Stimulated activated naive CD4-positive, alpha-beta T cell treated with Interleukin-2 at 50 U/mL for 16 hours (primary cell): ENCODE measurements around the gene DENND2C.

Experiments
- DNase-seq: peaks from one replicate; lab custom pipeline; 2025; lab: John Stamatoyannopoulos, UW

Gene DENND2C

GRCh38 chr1:114685851-114686250, 16.0 kb upstream of the DENND2C start:
- no peak for DNase-seq

- no peak for DNase-seq
These were observed 7.8 kb upstream of the DENND2C start for GRCh38 chr1:114677691-114678090.

GRCh38 chr1:114676115-114676514, 6.3 kb upstream of the DENND2C start:
- no peak for DNase-seq

GRCh38 chr1:114671939-114672275, 2.1 kb upstream of the DENND2C start:
- DNase-seq: no peak

DNA sequence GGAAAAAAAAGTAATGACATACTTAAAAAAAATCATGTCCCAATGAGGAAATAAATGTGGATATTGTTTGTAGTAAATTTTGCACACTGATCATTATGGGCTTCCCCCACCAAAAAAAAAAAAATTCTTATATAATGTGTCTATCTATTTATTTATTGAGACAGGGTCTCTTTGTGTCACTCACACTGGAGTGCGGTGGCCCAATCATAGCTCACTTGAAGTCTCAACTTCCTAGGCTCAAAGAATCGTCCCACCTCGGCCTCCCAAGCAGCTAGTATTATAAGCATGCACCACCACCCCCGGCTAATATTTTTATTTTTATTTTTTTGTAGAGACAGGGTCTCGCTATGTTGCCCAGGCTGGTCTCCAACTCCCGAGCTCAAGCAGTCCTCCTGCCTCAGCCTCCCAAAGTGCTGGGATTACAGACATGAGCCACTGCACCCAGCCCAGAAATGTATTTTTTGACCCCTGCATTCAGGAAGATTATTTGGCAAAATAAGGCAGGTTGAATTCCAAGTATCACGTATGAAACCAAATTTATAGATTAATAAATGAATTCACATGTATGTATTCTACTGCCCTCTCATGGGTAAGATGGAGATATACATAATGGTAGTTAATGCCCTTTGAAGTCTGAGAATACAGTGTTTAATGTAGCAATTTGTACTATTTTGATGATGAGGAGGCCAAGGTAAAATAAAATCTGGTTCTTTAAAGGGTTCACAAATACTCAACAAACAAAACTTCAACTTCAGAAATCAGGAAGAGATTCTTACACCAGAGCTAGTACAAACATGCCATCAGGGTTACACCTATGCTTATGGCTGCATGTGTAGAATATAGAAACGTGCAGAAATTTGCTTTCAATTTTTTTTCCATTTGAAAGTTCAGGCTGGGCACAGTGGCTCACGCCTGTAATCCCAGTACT, 1.4 kb upstream of the DENND2C start:
- DNase-seq: no peak

DNA sequence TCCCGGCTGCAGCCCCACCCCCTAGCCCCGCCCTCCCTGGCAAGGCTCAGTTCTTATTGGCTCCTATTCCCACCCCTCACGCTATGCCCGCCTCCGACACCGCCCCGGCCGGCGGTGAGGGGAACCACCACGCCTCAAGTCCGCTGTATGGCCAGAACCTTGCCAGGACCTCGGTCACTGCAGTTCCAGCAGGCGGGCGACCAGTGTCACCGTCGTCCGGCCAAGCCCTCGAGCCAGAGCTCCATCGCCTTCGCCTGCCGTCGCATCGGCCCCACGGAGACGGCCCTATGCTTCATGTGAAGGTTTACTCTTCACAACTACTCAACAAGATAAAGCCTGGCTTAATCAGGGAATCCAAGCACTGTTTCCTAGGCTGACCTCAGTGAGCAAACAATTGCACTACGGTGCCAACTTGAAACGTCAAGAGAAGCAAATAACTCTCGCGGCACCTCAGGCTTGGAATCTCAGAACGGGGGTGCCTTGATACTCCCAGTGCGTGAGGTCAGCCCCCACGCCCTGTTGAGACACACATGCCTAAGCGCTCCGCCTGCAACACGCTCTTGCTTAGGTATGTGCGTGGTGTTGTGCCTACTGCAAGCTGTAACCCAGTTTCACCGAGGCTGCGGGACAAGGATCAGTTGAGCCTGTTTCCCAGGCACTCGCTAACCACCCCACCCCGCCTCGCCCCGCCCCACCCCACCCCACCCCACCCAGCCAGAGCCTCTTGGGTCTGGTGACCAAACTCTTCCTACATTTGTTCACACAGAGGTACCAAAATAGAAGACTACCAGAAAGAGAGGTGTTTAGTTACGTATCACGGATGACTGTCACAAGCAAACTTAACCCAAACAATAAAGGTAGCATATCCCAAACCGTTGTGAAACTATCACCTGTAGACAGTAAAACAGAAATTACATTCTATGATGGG, 498 bp upstream of the DENND2C start:
- peak; percentile 89 for DNase-seq

- no peak for DNase-seq
These were observed 876 bp downstream of the DENND2C start for GRCh38 chr1:114668784-114669561.

DNA sequence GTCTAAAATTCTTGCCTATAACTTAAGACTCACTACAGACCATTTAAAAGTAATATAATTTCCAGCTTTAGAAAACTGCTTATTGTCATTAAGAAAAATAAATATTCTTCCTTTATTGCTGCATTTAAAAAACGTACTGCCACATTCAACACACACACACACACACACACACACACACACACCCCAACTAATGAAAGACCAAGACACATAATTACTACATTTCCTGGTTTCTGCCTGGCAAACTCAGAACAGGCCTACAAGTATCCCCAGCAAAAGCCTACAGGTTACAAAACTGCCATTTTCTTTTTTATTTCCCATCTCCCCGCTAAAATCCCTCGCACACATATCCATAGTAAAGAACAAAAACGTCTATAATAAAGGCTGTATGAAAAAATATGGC, 1.5 kb downstream of the DENND2C start:
- DNase-seq: no peak

GRCh38 chr1:114666954-114667353, 2.9 kb downstream of the DENND2C start:
- DNase-seq: no peak

DNA sequence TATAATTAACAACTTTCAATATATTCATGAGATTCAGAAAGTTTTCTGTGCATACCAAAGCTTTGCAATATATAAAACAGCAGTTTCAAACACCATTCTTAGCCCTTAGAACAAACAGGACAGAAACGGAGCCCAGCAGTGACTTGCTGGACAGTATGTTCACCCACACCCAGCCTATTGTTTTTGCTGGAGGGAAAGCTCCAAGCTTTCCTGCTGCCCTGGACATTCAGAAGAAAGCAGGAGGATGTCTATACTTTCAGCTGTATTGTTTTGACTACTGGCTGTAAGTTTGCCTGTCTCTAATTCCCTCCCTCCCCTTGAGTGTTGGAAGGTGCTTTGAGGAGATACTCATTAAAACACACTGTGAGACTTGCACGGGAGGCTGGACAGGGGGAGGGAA, 9.6 kb downstream of the DENND2C start:
- DNase-seq: no peak

GRCh38 chr1:114651893-114652292, 18.0 kb downstream of the DENND2C start:
- no peak for DNase-seq

- DNase-seq: no peak
These were observed 21.3 kb downstream of the DENND2C start for GRCh38 chr1:114648503-114648902.

DNA sequence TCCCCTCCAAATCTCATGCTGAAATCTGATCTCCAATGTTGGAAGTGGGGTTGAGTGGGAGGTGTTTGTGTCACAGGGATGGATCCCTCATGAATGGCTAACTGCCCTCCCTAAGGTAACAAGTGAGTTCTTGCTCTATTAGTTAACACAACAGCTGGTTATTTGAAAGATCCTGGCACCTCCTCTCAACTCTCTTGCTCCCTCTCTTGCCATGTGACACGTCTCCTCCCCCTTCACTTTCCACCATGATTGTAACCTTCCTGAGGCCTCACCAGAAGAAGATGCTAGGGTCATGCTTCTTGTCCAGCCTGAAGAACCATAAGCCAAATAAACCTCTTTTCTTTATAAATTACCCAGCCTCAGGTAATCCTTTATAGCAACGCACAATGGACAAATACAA, 28.5 kb downstream of the DENND2C start:
- DNase-seq: no peak

DNA sequence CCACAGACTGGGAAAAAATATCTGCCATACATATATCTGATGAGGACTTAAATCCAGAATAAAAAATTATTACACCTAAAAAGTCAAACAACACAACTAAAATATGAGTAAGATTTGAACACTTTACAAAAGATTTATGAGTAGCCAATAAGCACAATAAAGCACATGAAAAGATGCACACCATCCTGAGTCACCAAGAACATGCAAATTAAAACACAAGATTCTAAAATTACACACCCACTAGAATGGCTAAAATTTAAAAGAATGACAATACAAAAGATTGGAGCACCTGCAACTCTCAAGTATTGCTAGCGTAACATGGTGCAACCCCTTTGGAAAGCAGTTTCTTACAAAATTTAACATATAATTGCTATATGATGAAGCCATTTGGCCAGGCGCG, 30.9 kb downstream of the DENND2C start:
- no peak for DNase-seq

DNA sequence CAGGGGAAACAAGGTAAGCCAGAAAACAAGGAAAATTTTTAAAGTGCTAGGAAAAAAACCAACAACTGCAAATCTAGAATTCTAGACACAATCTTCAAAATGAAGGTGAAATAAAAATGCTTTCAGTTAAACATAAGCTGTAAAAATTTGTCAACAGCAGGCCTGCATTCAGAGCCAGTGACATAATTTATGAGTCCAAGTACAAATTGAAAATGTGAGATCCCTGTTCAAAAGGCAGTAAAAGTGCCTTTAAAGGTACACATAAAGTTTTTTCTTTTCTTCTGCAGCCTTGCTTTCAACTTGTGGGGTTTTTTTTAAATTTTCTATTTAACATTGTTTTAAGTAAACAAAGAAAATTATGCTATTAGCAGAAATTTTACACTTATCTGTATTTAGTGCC, 37.4 kb downstream of the DENND2C start:
- DNase-seq: no peak

- no peak for DNase-seq
These were observed 42.7 kb downstream of the DENND2C start for GRCh38 chr1:114627107-114627506.

GRCh38 chr1:114623364-114623763, 46.5 kb downstream of the DENND2C start:
- no peak for DNase-seq

DNA sequence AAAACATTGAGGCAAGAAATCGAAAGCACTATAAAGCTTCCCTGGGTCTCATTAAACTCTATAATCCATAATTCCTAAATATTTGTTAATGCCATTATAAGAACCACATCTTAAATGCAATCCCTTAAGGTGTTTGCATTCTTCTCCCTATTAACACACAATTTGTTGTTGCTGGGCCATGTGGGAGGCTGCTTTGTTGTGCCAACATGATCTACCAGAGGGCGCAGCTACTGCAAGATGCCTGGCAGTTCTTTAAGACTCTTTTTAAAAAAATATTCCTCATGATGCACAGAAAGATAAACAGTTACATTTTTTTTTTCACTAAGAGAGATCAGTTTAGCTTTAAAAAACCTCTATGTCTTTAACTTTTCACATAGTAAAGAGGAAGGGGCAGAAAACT, 49.4 kb downstream of the DENND2C start:
- no peak for DNase-seq

DNA sequence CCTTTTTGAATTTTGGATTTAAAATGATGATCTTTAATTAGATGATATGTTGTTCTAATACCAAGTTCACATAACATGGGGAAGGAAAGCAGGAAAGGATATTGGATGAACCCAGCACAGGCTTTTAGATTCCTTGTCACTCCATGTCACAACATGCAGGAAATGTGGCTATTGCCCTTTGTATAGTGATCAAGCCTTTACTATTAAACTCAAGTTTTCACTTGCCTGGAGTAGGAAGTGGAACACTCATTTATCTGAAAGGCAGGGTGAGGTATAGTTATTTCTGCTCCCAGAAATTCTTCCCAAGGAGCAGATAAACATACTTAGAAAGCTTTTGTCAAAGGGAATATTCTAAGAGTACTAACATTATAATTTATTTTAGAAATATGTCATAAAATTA, 51.2 kb downstream of the DENND2C start:
- no peak for DNase-seq

GRCh38 chr1:114610546-114611245, 59.2 kb downstream of the DENND2C start:
- DNase-seq: no peak

DNA sequence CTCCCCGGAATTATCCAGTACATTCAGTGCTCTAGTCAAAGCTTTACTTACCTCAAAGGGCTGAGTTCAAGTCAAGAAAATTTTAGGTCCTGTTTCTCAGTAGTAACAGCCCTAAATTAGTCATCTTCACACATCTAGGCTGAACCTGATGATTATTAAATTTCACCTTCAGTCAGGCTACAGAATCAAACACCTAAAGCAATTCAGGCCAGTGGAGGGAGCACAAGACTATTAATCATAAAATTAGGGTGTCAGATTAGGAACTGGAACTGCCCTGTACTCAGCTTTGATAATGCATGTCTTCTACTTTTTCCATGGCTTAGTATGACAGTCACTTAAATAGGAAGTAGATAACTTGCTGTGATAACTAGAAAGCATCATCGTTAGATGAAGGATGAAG, 60.0 kb downstream of the DENND2C start:
- DNase-seq: no peak

DNA sequence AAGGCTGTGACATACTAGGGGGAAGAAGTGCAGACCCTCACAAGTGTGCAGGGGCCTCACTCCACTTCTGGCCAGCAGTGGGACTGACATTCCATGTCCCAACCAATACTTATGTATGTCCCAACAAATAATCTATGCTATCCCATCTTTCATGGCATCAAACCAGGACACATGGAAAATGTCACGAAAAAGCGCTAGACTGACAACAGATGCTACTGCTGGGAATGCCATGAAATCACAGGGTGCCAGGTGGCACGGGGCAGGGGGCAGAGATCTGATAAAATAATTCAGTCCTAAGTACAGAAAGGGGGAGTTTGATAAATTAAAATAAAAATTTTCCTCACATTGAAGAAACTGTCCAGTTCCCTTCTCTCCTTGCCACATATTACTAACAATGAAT, 60.8 kb downstream of the DENND2C start:
- DNase-seq: no peak
